Chondrocyte (in vitro differentiated cells): ENCODE measurements around the gene NUP62. TPM values are rescaled to one million over a fixed set of nuclear protein-coding genes. Genes with fewer than 3 reads are reported as not detected.
A peak's percentile ranks its signal among the peaks of the same experiment; 100 is the strongest.
"Not testable (repeated sequence)": the region's sequence is repeated elsewhere in the genome, so short reads cannot be mapped to it uniquely, and the experiment has no call there.

Experiments
- DNase-seq: peaks from one replicate; pipeline ENCODE4 v3.0.0; 2021; ENCODE audit warnings: mixed read lengths, low spot score
- H3K27ac Mint-ChIP-seq: one replicate; pipeline ENCODE4 v1.8.0; 2021; ENCODE audit warnings: mild to moderate bottlenecking, moderate library complexity, mixed read lengths; ENCODE audit not compliant: unreplicated experiment
- H3K27me3 Mint-ChIP-seq: 2 replicates; pipeline ENCODE4 v1.8.0; 2021; ENCODE audit warnings: low read depth, mixed read lengths
- H3K36me3 Mint-ChIP-seq: 2 replicates; pipeline ENCODE4 v1.8.0; 2021; ENCODE audit warnings: low read depth, mixed read lengths
- H3K4me1 Mint-ChIP-seq: 2 replicates; pipeline ENCODE4 v1.8.0; 2021; ENCODE audit warnings: low read depth, mild to moderate bottlenecking, mixed read lengths
- H3K4me3 Mint-ChIP-seq: one replicate; pipeline ENCODE4 v1.8.0; 2021; ENCODE audit warnings: mild to moderate bottlenecking, moderate library complexity, mixed read lengths; ENCODE audit not compliant: unreplicated experiment
- H3K9me3 Mint-ChIP-seq: 2 replicates; pipeline ENCODE4 v1.8.0; 2021; ENCODE audit warnings: low read depth, mixed read lengths
- total RNA-seq: library from RNA; stranded (reverse); gene quantifications from 3 replicates; pipeline ENCODE4 v1.2.1, GENCODE V29; 2021
- TF ChIP-seq, protein P1 (sequence below): fragments of 200-600 bp; sonication (generic); IDR thresholded peaks from 2 replicates; pipeline ENCODE4 v1.5.0; 2021; ENCODE audit warnings: antibody characterized with exemption, mild to moderate bottlenecking, moderate library complexity

Gene NUP62
- total RNA-seq, 1 donor from 2014 or later = 44.7 TPM

GRCh38 chr19:49927526-49928264, 1.6 kb downstream of the NUP62 start:
- no peaks in the 10 kb centered on the region for H3K9me3 Mint-ChIP-seq
- H3K27ac Mint-ChIP-seq = peak overlapping the region; percentile 95
- DNase-seq = no peak
- no peaks in the 10 kb centered on the region for H3K27me3 Mint-ChIP-seq
- H3K4me3 Mint-ChIP-seq = peak overlapping the region; percentile 81
- TF ChIP-seq, protein P1, sequence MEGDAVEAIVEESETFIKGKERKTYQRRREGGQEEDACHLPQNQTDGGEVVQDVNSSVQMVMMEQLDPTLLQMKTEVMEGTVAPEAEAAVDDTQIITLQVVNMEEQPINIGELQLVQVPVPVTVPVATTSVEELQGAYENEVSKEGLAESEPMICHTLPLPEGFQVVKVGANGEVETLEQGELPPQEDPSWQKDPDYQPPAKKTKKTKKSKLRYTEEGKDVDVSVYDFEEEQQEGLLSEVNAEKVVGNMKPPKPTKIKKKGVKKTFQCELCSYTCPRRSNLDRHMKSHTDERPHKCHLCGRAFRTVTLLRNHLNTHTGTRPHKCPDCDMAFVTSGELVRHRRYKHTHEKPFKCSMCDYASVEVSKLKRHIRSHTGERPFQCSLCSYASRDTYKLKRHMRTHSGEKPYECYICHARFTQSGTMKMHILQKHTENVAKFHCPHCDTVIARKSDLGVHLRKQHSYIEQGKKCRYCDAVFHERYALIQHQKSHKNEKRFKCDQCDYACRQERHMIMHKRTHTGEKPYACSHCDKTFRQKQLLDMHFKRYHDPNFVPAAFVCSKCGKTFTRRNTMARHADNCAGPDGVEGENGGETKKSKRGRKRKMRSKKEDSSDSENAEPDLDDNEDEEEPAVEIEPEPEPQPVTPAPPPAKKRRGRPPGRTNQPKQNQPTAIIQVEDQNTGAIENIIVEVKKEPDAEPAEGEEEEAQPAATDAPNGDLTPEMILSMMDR = no peak
- H3K4me1 Mint-ChIP-seq = peaks cover 44% of the 10 kb centered on the region
- H3K36me3 Mint-ChIP-seq = peaks cover 17% of the 10 kb centered on the region

DNA sequence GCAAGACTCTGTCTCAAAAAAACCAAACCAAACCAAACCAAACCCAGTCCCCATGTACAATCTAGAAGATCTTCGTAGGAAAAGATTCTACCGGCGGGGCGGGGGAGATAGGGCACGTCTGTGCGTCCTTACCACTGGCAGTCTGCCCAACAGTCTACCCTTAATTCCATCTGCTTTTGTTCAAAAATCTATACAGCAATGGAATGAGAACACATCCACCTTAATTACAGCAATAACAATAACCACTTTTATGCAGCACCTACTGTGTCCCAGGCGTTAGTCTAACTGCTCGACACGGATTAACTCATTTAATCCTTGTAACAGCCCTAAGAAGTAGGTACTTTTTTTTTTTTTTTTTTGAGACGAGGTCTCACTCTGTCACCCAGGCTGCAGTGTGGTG, 2.8 kb downstream of the NUP62 start:
- H3K27me3 Mint-ChIP-seq = no peaks in the 10 kb centered on the region
- no peak overlapping the region for H3K27ac Mint-ChIP-seq
- no peaks in the 10 kb centered on the region for H3K9me3 Mint-ChIP-seq
- H3K36me3 Mint-ChIP-seq = peaks cover 13% of the 10 kb centered on the region
- TF ChIP-seq, protein P1 = no peak
- no peak overlapping the region for H3K4me3 Mint-ChIP-seq
- no peak for DNase-seq
- peaks cover 44% of the 10 kb centered on the region for H3K4me1 Mint-ChIP-seq

DNA sequence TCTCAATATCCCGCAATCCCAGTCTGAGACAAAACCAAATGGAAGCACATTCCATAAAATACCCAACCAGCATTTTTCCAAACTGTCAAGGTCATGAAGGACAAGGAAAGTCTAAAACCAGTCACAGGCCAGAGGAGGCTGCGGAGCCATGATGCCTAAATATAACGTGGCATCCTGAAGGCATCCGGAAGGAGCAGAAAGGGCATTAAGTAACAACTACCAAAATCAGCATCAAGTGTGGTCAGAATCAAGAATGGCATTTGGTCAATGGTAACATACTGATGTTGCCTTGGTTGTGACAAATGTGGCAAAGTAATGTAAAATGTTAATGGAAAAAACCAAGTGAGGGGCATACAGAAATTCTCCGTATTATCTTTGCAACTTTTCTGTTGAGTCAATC, 3.8 kb downstream of the NUP62 start:
- Mint-ChIP-seq H3K4me3 (no peak overlapping the region), H3K9me3 (no peaks in the 10 kb centered on the region), H3K27ac (peak overlapping the region; percentile 1), H3K4me1 (peaks cover 42% of the 10 kb centered on the region), H3K27me3 (no peaks in the 10 kb centered on the region), H3K36me3 (peaks cover 15% of the 10 kb centered on the region)
- TF ChIP-seq, protein P1 = no peak
- DNase-seq = no peak

- Mint-ChIP-seq H3K4me1 (peaks cover 35% of the 10 kb centered on the region), H3K27ac (peak overlapping the region; percentile 76), H3K36me3 (peaks cover 13% of the 10 kb centered on the region)
- H3K9me3 Mint-ChIP-seq, DNase-seq, H3K27me3 Mint-ChIP-seq, H3K4me3 Mint-ChIP-seq: not testable (repeated sequence)
Measured at GRCh38 chr19:49924881-49925210, 4.5 kb downstream of the NUP62 start.

- Mint-ChIP-seq H3K4me3 (no peak overlapping the region), H3K4me1 (peaks cover 34% of the 10 kb centered on the region), H3K27me3 (no peaks in the 10 kb centered on the region), H3K27ac (peak overlapping the region; percentile 76), H3K9me3 (no peaks in the 10 kb centered on the region), H3K36me3 (peaks cover 13% of the 10 kb centered on the region)
- DNase-seq = no peak
- TF ChIP-seq, protein P1 = no peak
Measured at GRCh38 chr19:49924004-49924880, 5.1 kb downstream of the NUP62 start.
